A375 (cell line): ENCODE results near the gene LYRM4. TPM values are rescaled to one million over a fixed set of nuclear protein-coding genes. Genes with fewer than 3 reads are reported as not detected.

Experiments used
- small RNA-seq: library from RNA; depleted of rRNA; stranded (forward); fragments of <200 nt; gene quantifications from one replicate; pipeline ENCODE3, GENCODE V24; 2014
- total RNA-seq: library from RNA; depleted of rRNA; stranded (reverse); fragments of >200 nt; shearing (Covaris generic); gene quantifications from 2 replicates; pipeline ENCODE4 v1.2.3, GENCODE V29; 2014; rRNA removed

LYRM4 gene
- total RNA-seq: 7.5 and 8.8 TPM in 2 replicates

GRCh38 chr6:5260661-5261544 is at the start of gene LYRM4, which contains the start of gene FARS2:
Gene LYRM4 (minus strand): TSS chr6:5260950. CDS start chr6:5260733, 217 bp downstream.
Gene FARS2 (plus strand): TSS chr6:5261513.

GRCh38 chr6:5084781-5085647 is 175.7 kb downstream of the LYRM4 start, which contains the start of gene PPP1R3G:
Gene PPP1R3G (plus strand): TSS chr6:5085341. CDS start chr6:5085486, 145 bp downstream.

Small RNA genes within 50 kb of the gene (small RNA-seq; reads per million reads assigned to genes)
- not detected for gene MIR3691

Other genes starting within 250 kb of the LYRM4 start
- gene PPP1R3G, start 175.6 kb downstream of the LYRM4 start, total RNA-seq: 0.08 TPM in 1 of 2 replicates, not detected in the other
- 12.7 and 12.9 TPM in 2 replicates for gene FARS2, start 563 bp upstream of the LYRM4 start, total RNA-seq